Dermis blood vessel endothelial cell (primary cell): ENCODE measurements around the gene DHRSX. TPM values are rescaled to one million over a fixed set of nuclear protein-coding genes. Genes with fewer than 3 reads are reported as not detected.
A peak's percentile ranks its signal among the peaks of the same experiment; 100 is the strongest.

Source experiments
- DNase-seq: peaks from one replicate; pipeline ENCODE4 v3.0.0; 2010
- total RNA-seq: library from RNA; depleted of rRNA; stranded (reverse); fragments of >200 nt; gene quantifications from 2 replicates; pipeline ENCODE4 v1.2.3, GENCODE V29; 2014

DHRSX gene
- total RNA-seq, 1 donor from 2014 or later = 25.2 TPM

DNA sequence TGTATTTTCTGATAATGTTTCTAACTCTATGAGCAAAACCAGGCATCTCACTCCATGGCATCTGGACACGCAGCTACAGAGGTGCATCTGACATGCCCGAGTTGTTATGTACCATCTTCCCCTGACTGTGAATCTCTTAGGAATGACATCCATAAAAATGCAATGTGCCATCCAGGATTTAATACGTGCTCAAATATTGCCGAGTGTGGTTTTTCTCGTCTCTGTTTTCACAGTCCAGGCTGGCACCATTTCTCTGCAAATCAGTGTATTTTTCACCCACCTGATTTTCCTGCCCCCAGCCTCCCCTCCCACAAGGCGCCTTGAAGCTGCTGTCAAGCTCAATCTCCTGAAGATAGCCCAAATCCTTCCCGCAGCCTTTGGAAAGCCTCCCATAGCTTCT is 154.6 kb downstream of the DHRSX start:
- no peak for DNase-seq

DNA sequence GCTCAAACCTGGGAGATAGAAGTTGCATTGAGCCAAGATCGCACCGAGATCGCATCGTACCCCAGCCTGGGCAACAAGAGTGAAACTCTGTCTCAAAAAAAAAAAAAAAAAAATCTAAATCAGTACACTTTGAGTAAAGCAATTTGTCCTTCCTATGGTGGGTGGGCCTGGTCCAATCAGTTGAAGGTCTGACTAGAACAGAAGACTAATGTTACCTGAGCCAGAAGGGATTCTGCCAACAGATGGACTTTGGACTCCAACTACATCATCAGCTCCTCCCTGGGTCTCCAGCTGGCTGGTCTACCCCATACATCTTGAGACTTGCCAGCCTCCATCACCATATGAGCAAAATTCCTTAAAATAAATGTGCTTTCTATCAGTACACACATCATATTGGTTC is 155.2 kb downstream of the DHRSX start:
- DNase-seq = no peak

DNA sequence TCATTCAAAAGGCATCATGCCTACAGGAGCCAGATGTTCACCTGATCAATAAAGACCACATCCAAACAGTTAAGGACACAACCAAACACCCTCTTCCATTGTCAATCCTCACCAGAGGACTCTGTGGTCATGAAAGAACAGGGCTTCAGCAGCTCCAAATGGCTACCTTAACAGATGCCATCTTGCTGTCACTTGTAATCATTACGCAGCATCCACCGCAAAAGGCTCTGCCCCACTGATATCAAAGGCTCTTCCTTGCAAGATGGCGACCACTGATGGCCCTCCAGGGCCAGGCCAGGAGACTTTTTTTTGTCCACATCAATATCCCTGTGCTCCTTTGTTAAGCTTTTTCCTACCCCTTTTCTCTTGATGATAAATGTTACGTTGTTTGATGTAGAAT is 157.4 kb downstream of the DHRSX start:
- no peak for DNase-seq

DNA sequence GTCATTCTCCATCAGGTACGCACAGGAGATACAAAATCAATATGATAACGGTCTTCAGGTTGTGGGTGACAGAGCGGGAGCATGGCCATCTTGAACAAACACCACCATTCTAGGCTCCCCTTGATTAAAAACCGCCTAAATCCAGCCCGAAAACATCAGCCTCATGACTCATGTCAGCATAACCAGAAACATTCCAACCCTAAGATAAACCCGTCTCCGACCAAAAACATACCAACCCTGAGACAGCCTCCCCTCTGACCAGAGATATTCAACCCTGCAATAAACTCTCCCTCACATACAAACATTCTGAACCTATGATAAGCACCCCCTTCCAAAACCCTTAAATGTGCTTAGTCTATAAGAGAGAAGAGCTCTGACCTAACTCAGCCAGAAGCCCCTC is 157.9 kb downstream of the DHRSX start:
- no peak for DNase-seq

DNA sequence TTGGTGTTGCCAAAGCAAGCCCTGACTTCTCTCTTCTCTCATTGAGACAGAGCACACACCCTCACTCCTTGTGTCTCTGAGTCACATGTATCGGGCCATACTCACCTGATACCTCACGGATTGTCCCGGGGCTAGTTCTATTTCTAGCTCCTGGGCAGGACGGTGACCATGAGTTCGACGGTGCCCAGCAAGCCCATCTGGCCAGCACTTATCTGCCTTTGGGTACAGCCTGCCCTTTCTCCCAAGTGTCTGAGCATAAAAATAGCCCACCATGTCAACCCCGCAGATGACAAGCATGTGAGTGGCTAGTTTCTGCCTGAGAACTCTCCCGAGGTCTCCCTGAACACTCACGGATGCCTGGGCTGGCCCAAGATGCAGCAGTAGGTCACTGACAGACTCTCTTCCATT is 158.5 kb downstream of the DHRSX start:
- no peak for DNase-seq

DNA sequence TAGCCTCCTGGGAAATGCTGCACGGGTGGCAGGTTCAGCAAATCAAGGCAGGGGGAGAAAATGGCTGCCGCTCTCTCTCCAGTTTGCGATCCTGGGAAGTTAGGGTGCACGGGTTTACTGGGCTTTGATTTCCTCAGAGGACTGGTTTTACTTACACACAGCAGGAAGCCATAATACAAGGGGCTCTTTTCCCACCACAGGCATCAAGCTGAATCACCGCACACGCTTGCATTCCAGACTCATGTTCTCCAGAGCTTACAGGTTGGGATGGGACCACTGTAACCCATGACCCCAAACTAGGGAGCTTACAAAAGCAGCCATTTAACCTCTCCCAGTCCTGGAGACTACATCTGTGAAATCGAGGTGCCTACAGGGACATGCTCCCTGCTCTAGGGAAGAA is 159.8 kb downstream of the DHRSX start:
- no peak for DNase-seq

DNA sequence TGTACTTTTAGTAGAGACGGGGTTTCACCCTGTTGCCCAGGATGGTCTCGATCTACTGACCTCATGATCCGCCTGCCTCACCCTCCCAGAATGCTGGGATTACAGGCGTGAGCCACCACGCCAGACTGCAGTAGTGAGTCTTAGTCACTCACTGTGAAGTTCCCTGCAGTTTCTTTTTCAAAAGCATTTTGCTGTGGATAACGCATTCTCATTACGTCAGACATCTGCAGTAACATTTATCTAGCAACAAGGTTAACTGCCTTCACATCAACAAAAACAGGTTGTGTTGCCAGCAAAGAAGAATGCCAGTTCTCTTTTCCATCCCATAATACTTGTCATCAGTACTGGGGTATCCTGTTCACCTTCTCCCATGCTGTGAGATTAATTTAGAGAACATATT is 164.6 kb downstream of the DHRSX start:
- DNase-seq = no peak

DNA sequence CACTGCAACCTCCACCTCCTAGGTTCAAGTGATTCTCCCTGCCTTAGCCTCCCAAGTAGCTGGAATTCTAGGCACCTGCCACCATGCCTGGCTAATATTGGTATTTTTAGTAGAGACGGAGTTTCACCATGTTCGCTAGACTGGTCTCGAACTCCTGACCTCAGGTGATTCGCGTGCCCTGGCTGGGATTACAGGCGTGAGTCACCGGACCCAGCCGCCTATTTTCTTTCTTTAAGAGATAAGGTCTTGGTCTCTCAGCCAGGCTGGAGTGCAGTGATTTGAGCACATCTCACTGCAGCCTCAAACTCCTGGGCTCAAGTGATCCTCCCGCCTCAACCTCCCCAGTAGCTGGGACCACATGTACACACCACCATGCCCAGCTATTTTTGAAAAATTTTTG is 166.5 kb downstream of the DHRSX start:
- no peak for DNase-seq

DNA sequence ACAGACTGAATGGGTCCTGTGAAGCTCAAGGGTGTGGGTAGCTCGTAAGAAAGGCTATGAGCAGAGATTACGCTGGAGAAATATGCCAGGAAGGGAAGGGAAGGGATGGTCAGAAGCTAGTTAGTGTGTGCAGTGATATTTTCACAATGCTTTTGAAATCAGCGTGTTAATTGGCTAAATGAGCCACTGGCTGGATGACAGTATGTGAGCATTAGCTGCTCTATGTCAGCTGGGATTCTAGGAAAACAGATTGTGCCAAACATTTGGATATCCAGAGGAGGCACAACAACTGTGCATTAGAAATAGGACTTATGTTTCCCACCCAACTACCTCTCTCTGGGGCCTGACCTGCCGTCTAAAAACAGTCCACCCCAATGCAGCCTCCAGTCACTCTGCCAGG is 168.5 kb downstream of the DHRSX start:
- DNase-seq = no peak

DNA sequence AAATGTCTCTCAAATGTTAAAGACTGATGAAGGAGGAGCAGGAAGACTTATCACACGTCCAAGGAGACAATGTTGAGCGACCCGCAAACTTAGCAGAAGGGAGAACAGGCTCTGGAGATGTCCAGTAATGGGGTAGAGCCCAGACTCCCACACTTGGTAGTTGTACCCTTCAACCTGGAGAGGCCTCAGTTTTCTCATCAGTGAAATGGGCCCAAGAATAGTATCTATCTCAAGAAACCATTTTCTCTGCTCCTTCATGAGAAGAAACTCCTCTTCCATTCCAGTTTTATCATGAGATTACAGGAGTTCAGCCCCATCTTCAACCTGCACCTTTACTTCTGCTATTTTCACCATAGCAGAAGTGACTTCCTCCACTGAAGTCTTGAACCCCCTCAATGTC is 169.9 kb downstream of the DHRSX start:
- no peak for DNase-seq

DNA sequence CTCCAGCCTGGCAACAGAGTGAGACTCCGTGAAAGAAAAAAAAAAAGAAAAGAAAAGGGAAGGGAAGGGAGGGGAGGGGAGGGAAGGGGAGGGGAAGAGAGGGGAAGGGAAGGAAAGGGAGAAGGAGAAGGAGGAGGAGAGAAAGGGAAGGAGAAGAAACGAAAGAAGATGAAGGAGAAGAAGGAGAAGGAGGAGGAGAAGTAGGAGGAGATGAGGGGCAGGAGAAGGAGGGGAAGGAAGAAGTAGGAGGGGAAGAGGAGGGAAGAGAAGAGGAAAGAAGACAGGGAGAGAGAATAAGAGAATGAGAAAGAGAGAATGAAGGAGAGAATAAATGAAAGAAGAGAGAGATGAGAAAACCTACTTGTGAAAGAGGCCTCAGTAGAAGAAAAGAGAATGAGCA is 170.3 kb downstream of the DHRSX start:
- no peak for DNase-seq

DNA sequence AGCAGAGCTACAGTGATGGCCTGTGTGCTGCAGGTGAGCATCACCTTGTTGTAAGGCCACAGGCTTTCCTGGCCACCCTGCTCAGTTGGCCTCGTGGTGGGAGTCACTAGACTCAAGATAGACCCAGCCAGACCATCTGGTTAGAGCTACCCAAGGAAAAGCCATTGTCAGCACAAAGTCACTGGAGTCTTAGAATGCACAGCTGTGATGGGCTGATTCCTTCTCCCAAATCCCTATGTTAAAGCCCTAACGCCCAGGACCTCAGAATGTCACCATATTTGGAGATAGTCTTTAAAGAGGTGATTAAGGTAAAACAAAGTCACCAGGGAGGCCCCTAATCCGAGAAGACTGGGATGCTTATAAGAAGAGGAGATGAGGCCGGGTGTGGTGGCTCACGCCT is 173.4 kb downstream of the DHRSX start:
- no peak for DNase-seq

DNA sequence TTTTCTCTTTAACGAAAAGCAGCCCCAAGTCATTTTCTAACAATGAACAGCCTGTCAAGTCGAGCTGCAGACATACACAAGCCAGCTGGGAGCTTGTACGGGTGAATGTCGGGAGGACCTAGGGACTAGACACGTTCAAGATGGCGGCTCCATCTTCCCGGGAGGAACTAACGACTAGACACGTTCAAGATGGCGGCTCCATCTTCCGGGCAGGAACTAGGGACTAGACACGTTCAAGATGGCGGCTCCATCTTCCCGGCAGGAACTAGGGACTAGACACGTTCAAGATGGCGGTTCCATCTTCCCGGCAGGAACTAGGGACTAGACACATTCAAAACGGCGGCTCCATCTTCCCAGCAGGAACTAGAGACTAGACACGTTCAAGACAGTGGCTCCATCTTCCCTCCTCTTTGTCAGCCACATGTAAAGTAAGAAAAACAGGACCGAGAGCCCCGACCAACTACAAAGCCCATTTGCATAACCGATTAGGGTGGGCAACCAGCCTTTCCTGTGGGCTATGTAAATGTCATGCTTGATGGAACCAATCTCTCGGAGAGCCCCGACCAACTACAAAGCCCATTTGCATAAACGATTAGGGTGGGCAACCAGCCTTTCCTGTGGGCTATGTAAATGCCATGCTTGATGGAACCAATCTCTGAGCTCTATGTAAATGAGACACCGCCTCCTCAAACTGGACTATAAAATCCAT is 175.5 kb downstream of the DHRSX start:
- peak; percentile 83 for DNase-seq

DNA sequence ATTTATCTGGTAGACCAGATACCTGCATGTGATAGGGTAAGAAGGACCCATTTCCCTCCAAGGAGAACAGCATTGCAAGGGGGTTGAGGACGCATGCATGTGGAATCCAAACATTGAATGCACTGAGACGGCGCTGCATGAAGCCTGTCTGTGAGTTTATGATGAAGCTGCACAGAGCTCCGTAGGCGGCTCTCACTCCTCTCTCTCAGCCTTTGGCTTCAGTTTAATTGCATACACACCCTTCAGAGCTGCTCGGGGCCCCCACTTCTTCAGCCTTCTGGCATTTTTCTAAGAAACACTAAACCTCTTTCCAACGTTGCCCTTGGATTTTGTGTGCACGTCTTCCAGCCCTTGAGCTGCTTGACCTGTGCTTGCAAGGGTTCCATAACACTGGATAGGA is 176.6 kb downstream of the DHRSX start:
- no peak for DNase-seq

DNA sequence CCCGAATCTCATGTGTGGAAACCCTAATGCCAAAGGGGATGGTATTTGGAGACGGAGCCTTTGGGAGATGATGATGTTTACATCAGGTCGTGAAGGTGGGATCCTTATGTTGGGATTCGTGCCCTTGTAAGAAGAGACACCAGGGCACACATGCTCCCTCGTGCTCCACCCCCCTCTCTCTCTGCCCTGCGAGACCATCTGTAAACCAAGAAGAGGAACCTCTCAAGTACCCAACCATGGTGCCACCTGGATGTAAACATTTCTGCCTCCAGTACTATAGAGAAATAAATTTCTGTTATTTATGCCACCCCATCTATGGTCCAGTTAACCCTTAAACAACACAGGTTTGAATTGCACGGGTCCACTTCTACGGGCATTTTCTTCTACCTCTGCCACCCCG is 179.4 kb downstream of the DHRSX start:
- DNase-seq = no peak

DNA sequence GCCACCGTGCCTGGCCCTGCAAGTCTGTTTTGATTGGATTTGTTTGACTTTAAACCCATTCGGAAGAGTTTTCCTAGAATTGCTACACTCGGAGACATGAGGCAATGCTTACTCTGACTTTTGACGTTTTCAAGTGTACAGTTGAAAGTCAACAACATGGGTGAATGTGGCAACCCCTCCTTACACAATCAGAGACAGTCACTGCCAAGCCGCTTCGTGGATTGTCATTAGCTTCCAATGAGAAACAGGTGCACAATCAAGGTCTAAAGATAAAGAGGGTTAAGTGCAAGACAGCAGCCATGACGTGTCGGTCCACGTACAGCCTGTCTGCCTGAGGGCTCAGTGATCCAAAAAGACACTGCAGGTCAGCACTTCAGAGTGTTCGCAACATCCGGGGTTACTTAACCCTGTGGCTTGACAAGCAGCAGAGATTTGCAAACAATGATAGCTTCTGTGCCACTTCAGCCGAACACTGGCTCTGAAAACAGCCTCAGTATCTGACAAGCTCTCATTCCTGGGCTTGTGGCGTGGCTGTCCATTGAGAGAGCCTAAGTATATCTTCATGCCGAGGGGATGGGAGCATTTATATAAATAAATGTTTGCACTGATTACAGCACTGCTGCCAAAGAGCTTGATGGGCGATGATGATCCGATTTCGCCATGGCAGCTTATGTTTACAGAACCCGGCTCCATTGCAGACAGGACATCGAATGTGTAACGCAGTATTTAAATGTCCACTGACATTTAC is 180.0 kb downstream of the DHRSX start:
- DNase-seq = no peak

DNA sequence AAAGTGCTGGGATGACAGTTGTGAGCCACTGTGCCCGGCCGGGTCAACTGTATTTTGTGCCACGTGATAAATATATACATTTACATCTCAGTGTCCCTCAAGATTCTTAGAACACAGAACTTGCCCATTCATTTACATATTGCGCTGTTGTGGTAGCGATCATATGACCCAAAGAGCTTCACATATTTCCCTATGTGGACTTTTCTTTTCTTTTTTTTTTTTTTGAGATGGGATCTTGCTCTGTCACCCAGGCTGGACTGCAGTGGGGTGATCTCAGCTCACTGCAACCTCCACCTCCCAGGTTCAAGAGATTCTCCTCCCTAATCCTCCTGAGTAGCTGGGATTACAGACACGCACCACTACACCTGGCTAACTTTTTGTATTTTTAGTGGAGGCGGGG is 180.7 kb downstream of the DHRSX start:
- no peak for DNase-seq

DNA sequence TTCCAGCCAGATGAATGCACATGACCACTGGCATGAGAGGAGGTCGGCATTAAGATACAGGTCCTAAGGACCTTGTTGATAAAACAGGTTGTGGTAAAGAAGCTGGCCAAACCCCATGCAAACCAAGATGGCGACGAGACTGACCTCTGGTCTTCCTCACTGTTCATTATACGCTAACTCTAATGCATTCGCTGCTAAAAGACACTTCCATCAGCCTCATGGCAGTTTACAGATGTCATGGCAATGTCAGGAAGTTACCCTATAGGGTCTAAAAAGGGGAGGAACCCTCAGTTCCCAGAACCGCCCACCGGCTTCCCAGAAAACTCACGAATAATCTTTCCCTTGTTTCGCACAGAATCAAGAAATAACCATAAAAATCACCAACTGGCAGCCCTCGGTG is 182.4 kb downstream of the DHRSX start:
- no peak for DNase-seq

DNA sequence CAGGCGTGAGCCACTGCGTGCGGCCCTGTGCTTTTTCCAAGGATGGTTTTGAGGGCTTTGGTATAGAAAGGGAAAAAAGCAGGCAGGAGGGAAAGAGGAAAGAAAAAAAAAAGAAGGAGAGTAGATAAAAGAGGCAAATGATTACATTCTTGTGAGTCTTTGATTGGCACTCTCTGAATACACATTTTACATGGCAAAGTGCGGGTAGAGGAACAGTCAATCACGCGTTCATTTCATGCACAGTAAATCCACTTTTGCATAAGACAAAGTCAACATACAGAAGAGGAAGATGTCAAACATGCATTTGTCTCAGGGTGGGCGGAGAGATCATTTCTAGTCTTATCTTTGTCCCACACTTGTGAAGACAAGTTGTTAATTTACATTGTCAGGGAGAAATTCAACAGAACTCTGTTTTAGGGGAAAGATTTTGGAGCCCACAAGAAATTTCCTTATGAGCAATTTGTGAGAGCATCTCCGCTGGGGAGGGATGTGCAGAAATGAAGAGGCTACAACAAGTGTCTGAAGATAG is 183.2 kb downstream of the DHRSX start:
- DNase-seq = no peak

DNA sequence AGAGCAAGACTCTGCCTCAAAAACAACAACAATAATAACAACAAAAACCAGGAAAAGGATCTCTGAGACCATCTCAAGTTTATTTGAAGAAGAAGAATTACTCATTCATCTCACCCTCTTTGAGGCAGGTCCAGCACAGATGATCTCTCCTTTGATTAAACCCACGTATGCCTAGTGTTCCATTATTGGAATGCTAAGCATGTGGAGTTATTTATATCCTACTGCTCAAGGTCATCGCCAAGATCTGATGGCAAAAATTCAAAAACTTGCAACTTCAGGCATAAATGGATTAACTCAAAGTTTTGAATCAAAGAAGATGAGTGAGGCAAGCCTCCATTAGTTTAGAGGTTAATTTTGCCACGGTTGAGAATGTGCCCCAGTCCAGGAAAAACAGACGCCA is 184.2 kb downstream of the DHRSX start:
- no peak for DNase-seq

DNA sequence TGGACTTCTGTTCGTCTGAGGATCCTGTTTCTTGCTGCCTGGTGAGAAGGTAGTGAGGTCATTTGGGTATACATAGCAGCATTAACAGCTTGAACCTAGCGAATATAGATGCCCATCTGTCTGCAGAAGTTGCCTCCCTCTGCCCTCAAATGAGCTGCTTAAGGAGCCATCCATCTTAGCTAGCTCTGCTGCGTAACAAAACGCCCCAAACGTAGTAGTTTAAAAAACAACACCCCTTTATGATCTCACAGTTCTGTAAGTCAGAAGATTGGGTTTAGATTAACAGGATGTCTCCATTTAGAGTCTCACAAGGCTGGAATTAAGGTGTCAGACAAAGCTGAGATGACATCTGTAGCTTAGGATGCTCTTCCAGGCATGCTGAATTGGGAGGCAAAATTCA is 185.3 kb downstream of the DHRSX start:
- DNase-seq = no peak

DNA sequence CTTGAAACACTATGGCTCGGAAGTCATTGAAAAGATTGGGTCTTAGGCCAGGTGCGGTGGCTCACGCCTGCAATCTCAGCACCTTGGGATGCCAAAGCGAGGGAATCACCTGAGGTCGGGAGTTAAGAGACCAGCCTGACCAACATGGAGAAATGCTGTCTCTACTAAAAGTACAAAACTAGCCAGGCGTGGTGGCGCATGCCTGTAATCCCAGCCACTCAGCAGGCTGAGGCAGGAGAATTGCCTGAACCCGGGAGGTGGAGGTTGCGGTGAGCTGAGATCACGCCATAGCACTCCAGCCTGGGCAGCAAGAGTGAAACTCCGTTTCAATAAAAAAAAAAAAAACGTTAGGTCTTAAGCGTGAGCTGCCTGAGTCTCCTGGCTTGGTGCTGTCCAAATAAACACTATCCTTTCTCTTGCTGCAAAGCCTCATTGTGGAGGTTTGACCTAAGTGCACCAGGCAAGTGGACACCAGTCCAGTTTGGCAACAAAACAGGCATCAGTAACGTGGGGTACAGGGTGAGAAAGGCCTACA is 185.9 kb downstream of the DHRSX start:
- DNase-seq = no peak

DNA sequence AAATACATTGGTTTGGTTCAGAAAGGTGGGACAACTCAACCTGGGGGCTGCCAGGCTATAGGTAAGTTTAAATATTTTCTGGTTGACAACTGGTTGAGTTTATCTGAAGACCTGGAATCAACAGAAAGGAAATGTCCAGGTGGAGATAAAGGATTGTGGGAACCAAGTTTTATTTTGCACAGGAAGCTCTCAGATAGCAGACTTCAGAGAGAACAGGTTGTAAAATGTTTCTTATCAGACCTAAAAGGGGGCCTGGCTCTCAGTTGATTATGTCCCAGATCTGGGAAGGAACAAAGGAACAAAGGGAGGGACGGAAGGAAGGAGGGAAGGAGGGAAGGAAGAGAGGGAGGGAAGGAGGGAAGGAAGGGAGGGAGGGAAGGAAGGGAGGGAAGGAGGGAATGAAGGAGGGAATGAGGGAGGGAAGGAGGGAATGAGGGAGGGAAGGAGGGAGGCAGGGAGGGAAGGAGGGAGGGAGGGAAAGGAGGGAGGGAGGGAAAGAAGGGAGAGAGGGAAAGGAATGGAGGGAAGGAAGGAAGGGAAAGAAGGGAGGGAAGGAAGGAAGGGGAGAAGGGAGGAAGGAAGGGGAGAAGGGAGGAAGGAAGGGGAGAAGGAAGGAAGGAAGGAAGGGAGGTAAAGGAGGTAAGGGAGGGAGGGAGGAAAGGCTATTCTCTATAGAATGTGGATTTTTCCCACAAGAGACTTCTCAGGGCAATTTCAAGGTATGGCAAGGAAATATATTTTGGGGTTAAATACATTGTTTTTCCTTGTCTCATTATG is 186.7 kb downstream of the DHRSX start:
- DNase-seq = no peak
